SIG-M5 treated with dmso at 0.1 percent for 504 hours (cell line): ENCODE measurements around the gene LARGE1.
"Not testable (repeated sequence)": the region's sequence is repeated elsewhere in the genome, so short reads cannot be mapped to it uniquely, and the experiment has no call there.

ENCODE experiments used
- DNase-seq: peaks from one replicate; lab custom pipeline; 2025; ENCODE audit not compliant: unreplicated experiment; lab: John Stamatoyannopoulos, UW

Gene LARGE1

GRCh38 chr22:33573479-33573878 lies 346.8 kb downstream of the LARGE1 start:
- no peak for DNase-seq

- DNase-seq: no peak
These were observed 348.2 kb downstream of the LARGE1 start for GRCh38 chr22:33572086-33572485.

GRCh38 chr22:33570110-33570509 lies 350.2 kb downstream of the LARGE1 start:
- DNase-seq: no peak

GRCh38 chr22:33569559-33569958 lies 350.7 kb downstream of the LARGE1 start:
- no peak for DNase-seq

- no peak for DNase-seq
These were observed 351.3 kb downstream of the LARGE1 start for GRCh38 chr22:33569018-33569417.

GRCh38 chr22:33566495-33566894 lies 353.8 kb downstream of the LARGE1 start:
- not testable (repeated sequence) for DNase-seq

GRCh38 chr22:33565580-33565995 lies 354.7 kb downstream of the LARGE1 start:
- no peak for DNase-seq

- no peak for DNase-seq
These were observed 355.6 kb downstream of the LARGE1 start for GRCh38 chr22:33564683-33565082.

- DNase-seq: no peak
These were observed 356.9 kb downstream of the LARGE1 start for GRCh38 chr22:33563220-33563964.

- no peak for DNase-seq
These were observed 357.8 kb downstream of the LARGE1 start for GRCh38 chr22:33562501-33562900.

- no peak for DNase-seq
These were observed 359.0 kb downstream of the LARGE1 start for GRCh38 chr22:33561149-33561807.

GRCh38 chr22:33557836-33558235 lies 362.4 kb downstream of the LARGE1 start:
- DNase-seq: no peak

GRCh38 chr22:33555814-33556522 lies 364.3 kb downstream of the LARGE1 start:
- no peak for DNase-seq

GRCh38 chr22:33553493-33553892 lies 366.8 kb downstream of the LARGE1 start:
- DNase-seq: no peak

GRCh38 chr22:33544707-33545106 lies 375.6 kb downstream of the LARGE1 start:
- DNase-seq: no peak

GRCh38 chr22:33542722-33543121 lies 377.6 kb downstream of the LARGE1 start:
- DNase-seq: no peak

GRCh38 chr22:33542153-33542552 lies 378.1 kb downstream of the LARGE1 start:
- no peak for DNase-seq

GRCh38 chr22:33539902-33540751 lies 380.1 kb downstream of the LARGE1 start:
- DNase-seq: no peak

GRCh38 chr22:33539202-33539901 lies 380.9 kb downstream of the LARGE1 start:
- DNase-seq: no peak

GRCh38 chr22:33538277-33538885 lies 381.9 kb downstream of the LARGE1 start:
- DNase-seq: no peak
